Mucosa of rectum (tissue), 2 donors: ENCODE data around the gene FBXO42.
"Not testable (repeated sequence)": the region's sequence is repeated elsewhere in the genome, so short reads cannot be mapped to it uniquely, and the experiment has no call there.

Experiments used
- H3K27ac ChIP-seq, 2 donors: one replicate each; pipeline ENCODE4 v1.7.0; 2013; ENCODE audit warnings: inconsistent platforms in 2 of 2, low read depth in 2 of 2, low read length in 2 of 2
- H3K27me3 ChIP-seq, 2 donors: one replicate each; pipeline ENCODE4 v1.7.0; 2013; ENCODE audit warnings: low read length in 2 of 2; ENCODE audit not compliant: control insufficient read depth in 2 of 2, insufficient read depth in 2 of 2
- H3K36me3 ChIP-seq, 2 donors: one replicate each; pipeline ENCODE4 v1.7.0; 2013; ENCODE audit warnings: low read length in 2 of 2; ENCODE audit not compliant: control insufficient read depth in 2 of 2, insufficient read depth in 2 of 2
- H3K4me1 ChIP-seq, 2 donors: one replicate each; pipeline ENCODE4 v1.7.0; 2013; ENCODE audit warnings: low read length in 2 of 2, mild to moderate bottlenecking in 1 of 2; ENCODE audit not compliant: control insufficient read depth in 2 of 2, insufficient read depth in 2 of 2
- H3K4me3 ChIP-seq, 2 donors: one replicate each; pipeline ENCODE4 v1.7.0; 2013; ENCODE audit warnings: low read length in 2 of 2
- H3K9ac ChIP-seq, 2 donors: one replicate each; pipeline ENCODE4 v1.7.0; 2013; ENCODE audit warnings: low read length in 2 of 2, low read depth in 1 of 2, mild to moderate bottlenecking in 1 of 2
- H3K9me3 ChIP-seq, 2 donors: one replicate each; pipeline ENCODE4 v1.7.0; 2013; ENCODE audit warnings: low read length in 2 of 2; ENCODE audit not compliant: control insufficient read depth in 2 of 2
- donor health status: healthy.
- donor health status: Normal muscosa, but diverticular disease.

The FBXO42 gene

DNA sequence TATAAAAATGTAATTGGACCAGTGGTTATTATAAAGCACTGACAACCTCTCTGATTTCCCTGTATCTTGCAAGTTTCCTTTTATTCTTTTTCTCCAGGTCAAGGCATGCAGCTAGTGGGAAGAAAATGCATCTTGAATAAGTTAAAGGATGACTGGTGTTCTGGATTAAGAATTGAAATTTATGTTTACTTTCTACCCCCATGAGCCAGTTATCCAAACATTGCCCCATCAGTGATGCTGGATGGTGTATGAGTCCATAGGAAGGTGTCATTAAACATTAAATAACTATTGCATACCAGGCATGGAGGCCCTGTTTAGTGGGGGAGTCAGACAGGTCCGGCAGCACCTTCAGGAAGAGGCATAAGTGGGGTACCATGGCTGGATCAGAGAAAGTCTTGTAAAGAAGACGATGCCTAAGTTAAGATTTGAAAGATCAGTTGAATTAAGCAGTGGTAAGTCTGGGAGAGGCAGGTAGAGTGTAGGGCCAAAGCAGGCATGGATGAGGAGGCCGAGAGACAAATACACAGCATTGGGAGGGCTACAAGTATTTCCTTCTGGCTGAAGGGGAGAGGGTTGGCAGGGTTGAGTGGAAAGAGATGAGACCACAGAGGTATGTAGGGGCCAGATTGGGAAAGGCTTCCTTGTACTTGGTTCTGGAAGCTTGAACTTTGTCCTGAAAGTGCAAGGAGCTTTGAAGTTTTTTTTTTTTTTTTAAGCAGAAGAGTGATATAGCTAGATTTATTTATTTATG, 20.4 kb upstream of the FBXO42 start:
- Histone ChIP-seq H3K27ac (no peak overlapping the region), H3K36me3 (peaks cover 0 to 5% of the 10 kb centered on the region in 2 donors), H3K4me1 (peaks cover 8 to 25% of the 10 kb centered on the region in 2 donors), H3K27me3 (no peaks in the 10 kb centered on the region), H3K9ac (no peak overlapping the region), H3K9me3 (no peaks in the 10 kb centered on the region), H3K4me3 (no peak overlapping the region)

DNA sequence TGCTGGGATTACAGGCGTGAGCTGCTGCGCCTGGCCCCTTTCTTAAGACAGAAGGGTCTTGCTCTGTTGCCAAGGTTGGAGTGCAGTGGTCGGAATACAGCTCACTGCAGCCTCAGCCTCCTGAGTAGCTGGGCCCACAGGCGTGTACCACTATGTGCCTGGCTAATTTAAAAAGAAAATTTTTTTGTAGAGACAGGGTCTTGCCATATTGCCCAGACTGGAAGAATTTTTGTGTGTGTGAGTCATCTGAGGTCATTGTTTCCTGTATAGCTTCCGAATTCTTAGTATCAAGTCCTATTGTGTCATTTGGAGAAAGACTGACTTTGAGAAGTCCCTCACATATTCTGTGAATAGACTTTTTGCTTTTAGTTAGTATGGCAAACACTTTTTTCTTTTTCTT, 19.4 kb upstream of the FBXO42 start:
- no peaks in the 10 kb centered on the region for H3K9me3 ChIP-seq
- peaks cover 8 to 22% of the 10 kb centered on the region in 2 donors for H3K4me1 ChIP-seq
- no peak overlapping the region for H3K27ac ChIP-seq
- H3K27me3 ChIP-seq: no peaks in the 10 kb centered on the region
- H3K36me3 ChIP-seq: peaks cover 0 to 5% of the 10 kb centered on the region in 2 donors
- H3K4me3 ChIP-seq: no peak overlapping the region
- no peak overlapping the region for H3K9ac ChIP-seq

DNA sequence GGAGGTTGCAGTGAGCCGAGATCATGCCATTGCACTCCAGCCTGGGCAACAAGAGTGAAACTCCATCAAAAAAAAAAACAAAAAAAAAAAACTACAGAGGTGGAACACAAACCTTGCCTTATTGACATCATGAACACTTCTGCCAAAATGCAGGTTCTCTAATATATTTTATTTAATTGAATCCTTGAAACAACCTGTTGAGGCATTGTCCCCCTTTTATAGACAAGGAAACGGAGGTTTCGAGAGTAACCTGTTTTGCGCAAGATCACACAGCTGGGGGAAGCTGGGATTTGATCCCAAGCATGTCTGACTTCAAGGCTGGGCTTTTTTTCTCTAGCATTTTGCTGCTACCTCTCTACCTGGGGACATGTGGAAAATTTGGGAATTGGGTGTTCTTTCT, 17.5 kb upstream of the FBXO42 start:
- H3K9me3 ChIP-seq: no peaks in the 10 kb centered on the region
- peaks cover 0 to 5% of the 10 kb centered on the region in 2 donors for H3K36me3 ChIP-seq
- H3K4me1 ChIP-seq: peaks cover 11 to 14% of the 10 kb centered on the region in 2 donors
- no peak overlapping the region for H3K9ac ChIP-seq
- H3K4me3 ChIP-seq: no peak overlapping the region
- H3K27me3 ChIP-seq: no peaks in the 10 kb centered on the region
- H3K27ac ChIP-seq: no peak overlapping the region

GRCh38 chr1:16367968-16368890, 15.9 kb upstream of the FBXO42 start:
- Histone ChIP-seq H3K36me3 (peaks cover 0 to 3% of the 10 kb centered on the region in 2 donors), H3K4me1 (peaks cover 11 to 14% of the 10 kb centered on the region in 2 donors), H3K9me3 (no peaks in the 10 kb centered on the region), H3K27ac (peak overlapping the region; percentile 94 to 98), H3K27me3 (no peaks in the 10 kb centered on the region), H3K9ac (peak overlapping the region; percentile 89 to 91), H3K4me3 (peak overlapping the region; percentile 80 to 98)

DNA sequence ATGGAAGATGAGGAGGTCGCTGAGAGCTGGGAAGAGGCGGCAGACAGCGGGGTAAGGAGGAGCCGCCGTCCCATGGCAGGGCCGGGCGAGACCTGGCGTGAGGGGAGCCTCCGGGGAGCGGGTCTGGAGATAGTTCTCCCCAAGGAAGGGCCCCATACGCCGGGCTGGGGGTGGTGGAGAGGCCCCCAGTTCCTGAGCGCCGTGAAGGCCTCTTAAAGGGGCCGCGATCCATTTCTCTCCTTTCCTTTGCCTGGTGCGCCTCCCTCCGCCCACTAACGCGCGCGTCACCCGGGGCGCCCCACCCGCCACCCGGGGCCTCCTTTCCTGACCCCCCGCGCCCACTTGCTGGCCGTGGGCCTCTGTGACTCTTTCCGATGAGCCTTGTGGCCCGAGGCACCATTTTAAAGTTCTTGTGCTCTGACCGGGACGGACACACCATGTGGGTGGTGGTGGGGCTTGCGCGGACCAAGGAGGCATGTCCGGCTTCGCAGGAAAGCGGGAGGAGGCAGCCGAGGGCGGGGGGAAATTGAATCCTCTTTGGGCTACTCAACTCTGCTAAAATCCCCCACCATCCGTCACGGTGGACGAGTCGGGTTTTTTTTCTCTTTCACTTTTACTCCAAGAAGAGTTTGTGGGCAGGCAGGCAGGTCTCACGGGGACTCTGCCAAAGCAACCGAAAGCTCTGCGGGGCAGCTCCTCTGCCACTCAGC, 15.1 kb upstream of the FBXO42 start:
- no peaks in the 10 kb centered on the region for H3K36me3 ChIP-seq
- peak overlapping the region; percentile 89 to 91 for H3K9ac ChIP-seq
- H3K4me1 ChIP-seq: peaks cover 11% of the 10 kb centered on the region in 2 donors
- peak overlapping the region; percentile 94 to 98 for H3K27ac ChIP-seq
- peak overlapping the region; percentile 80 to 98 for H3K4me3 ChIP-seq
- H3K9me3 ChIP-seq: no peaks in the 10 kb centered on the region
- no peaks in the 10 kb centered on the region for H3K27me3 ChIP-seq

- Histone ChIP-seq H3K27ac (peak within 1 kb of the TSS; percentile 94 to 98), H3K9ac (peak within 1 kb of the TSS; percentile 89 to 91), H3K4me1 (peaks cover 11% of the 10 kb centered on the region in 2 donors), H3K27me3 (no peaks in the 10 kb centered on the region), H3K4me3 (peak within 1 kb of the TSS; percentile 80 to 98), H3K36me3 (no peaks in the 10 kb centered on the region), H3K9me3 (no peaks in the 10 kb centered on the region)
Measured at GRCh38 chr1:16366722-16367257, 14.5 kb upstream of the FBXO42 start, which contains the start of gene SZRD1. SZRD1 (plus strand) TSS chr1:16367242; CDS start chr1:16367258, 16 bp downstream.

- H3K9ac ChIP-seq, H3K27ac ChIP-seq, H3K36me3 ChIP-seq, H3K9me3 ChIP-seq, H3K27me3 ChIP-seq, H3K4me3 ChIP-seq: not testable (repeated sequence)
- peaks cover 11% of the 10 kb centered on the region in 2 donors for H3K4me1 ChIP-seq
Measured at GRCh38 chr1:16365146-16365498, 12.8 kb upstream of the FBXO42 start.

DNA sequence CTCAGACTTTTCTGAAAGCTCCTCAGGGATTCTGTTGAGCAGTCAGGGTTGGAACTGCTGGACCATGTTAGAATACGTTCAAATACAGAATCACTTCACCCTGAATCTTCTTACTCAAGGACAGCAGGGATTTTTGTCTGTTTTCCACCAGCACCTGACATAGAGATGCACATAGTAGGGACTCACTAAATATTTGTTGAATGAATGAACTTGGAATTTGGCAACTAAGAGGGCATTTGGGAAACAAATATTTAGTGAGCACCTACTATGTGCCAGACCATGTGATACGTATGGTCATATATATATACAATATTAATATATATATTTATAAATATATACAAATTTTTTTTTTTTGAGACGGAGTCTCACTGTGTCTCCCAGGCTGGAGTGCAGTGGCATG, 4.6 kb upstream of the FBXO42 start:
- H3K4me3 ChIP-seq: no peak overlapping the region
- no peaks in the 10 kb centered on the region for H3K36me3 ChIP-seq
- no peaks in the 10 kb centered on the region for H3K9me3 ChIP-seq
- H3K9ac ChIP-seq: no peak overlapping the region
- H3K27me3 ChIP-seq: no peaks in the 10 kb centered on the region
- peaks cover 0 to 3% of the 10 kb centered on the region in 2 donors for H3K4me1 ChIP-seq
- no peak overlapping the region for H3K27ac ChIP-seq

- no peaks in the 10 kb centered on the region for H3K9me3 ChIP-seq
- H3K9ac ChIP-seq: no peak overlapping the region
- H3K4me1 ChIP-seq: peaks cover 5 to 9% of the 10 kb centered on the region in 2 donors
- H3K4me3 ChIP-seq: no peak overlapping the region
- no peaks in the 10 kb centered on the region for H3K36me3 ChIP-seq
- H3K27me3 ChIP-seq: no peaks in the 10 kb centered on the region
- no peak overlapping the region for H3K27ac ChIP-seq
Measured at GRCh38 chr1:16354619-16355018, 2.3 kb upstream of the FBXO42 start.
